GM18502 (cell line): ENCODE results near the gene ZNF239.
"Not testable (repeated sequence)": the region's sequence is repeated elsewhere in the genome, so short reads cannot be mapped to it uniquely, and the experiment has no call there.

Experiments used
- ATAC-seq: cut with Tn5 transposase; IDR thresholded peaks from one replicate; pipeline ENCODE4 v1.9.1; 2021; ENCODE audit warnings: mild to moderate bottlenecking; ENCODE audit not compliant: unreplicated experiment, poor library complexity

Gene ZNF239

GRCh38 chr10:43584051-43584450 is 9.6 kb upstream of the ZNF239 start:
- ATAC-seq, result no peak

GRCh38 chr10:43576580-43576979 is 2.2 kb upstream of the ZNF239 start:
- no peak for ATAC-seq

DNA sequence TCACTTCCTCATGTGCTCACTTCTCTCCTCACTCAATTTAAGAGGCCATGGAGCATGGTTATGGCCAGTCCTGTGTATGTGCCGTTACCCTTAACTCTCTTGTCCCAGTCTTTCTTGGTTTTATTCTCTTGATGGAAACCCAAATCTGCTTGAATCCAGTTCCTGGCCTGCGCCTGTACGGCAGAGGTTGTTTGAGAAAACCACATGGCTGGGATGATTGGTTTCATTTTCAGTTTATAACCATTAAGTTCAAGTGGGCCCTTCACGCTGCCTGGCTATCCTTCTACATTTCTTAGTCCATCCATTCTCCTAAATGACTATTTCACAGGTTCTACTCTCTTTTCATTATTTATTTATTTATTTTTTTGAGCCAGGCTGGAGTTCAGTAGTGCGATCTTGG is 1.6 kb upstream of the ZNF239 start:
- ATAC-seq, result no peak

- no peak for ATAC-seq
These were observed 490 bp upstream of the ZNF239 start for GRCh38 chr10:43574906-43575305.

- ATAC-seq, result no peak
These were observed 991 bp downstream of the ZNF239 start for GRCh38 chr10:43573250-43574000.

GRCh38 chr10:43570971-43571370 is 3.4 kb downstream of the ZNF239 start:
- no peak for ATAC-seq

DNA sequence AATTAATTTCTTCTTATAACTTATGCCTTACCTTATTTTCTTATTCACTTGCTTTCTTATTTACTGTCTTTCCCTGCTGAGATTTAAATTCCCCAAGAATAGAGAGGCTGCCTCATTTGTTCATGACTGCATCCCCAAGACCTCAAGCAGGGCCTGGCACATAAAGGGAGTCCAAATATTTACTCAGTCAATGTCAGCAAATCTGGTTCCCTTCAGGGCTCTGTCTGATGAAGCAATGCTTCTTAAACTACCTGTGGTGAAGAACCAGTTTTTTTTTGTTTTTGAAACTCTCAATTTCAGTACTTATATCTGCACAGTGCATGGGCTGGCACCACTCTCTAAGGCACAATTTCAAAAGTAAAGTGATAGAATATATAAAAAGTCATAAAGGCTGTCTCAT is 4.7 kb downstream of the ZNF239 start:
- ATAC-seq, result no peak

DNA sequence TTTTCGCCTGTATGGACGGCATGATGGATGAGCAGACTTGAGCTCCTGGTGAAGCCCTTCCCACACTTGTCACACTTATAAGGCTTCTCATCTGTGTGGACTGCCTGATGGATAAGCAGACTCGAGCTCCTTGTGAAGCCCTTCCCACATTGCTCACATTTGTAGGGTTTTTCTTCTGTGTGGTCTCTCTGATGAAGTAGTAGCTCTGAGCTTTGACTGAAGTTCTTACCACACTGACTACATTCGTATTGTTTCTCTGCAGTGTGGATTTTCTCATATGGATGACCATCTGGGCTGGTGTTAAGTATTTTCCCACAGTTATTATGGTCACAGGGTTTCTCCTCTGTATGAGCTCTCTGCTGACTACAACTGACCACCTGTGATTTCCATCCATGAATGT is 17.2 kb downstream of the ZNF239 start:
- ATAC-seq, result no peak

DNA sequence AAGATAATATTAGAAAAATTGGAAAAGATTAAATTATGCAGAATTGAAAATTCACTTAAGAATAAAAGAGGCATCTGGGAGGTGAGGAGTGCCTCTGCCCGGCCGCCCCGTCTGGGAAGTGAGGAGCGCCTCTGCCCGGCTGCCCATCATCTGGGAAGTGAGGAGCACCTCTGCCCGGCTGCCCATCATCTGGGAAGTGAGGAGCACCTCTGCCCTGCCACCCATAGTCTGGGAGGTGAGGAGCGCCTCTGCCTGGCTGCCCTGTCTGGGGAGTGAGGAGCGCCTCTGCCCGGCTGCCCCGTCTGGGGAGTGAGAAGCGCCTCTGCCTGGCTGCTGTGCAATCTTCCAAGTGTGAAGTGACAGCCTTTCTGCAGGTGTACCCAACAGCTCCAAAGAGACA is 30.7 kb downstream of the ZNF239 start:
- not testable (repeated sequence) for ATAC-seq

DNA sequence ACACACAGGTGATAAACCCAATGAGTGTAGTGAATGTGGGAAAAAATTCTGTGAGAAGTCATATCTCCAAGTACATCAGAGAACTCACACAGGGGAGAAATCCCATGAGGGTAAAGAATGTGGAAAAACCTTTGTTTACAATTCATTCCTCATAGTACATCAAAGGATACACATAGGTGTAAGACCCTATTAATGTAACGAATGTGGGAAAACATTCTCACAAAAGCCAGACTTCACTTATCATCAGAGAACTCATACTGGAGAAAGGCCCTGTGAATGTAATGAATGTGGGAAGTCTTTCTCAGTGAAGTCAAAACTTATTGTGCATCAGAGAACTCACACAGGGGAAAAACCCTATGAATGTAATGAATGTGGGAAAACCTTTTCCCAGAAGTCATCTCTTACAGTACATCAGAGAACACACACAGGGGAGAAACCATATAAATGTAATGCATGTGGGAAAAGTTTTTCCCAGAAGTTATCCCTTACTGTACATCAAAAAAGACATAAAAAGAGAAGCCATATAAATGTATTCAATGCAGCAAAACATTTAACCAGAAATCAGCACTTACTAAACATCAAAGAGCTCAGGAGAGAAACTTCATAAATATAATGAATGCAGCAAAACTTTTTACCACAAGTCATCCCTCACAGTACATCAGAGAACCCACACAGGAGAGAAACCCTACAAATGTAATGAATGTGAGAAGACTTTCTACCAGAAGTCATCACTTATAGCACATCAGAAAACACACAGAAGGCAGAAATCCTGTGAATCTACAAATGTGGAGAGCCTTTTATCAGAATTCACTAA is 49.8 kb downstream of the ZNF239 start:
- no peak for ATAC-seq
